ENCODE measurements around the gene ALG14. TPM values are rescaled to one million over a fixed set of nuclear protein-coding genes. Genes with fewer than 3 reads are reported as not detected.

Gene ALG14
- total RNA-seq, 1 donor from 2014 or later, result 2.6 TPM

GRCh38 chr1:95117207-95118066, 44.7 kb upstream of the ALG14 start, which contains the start of gene TLCD4:
TLCD4 (plus strand) TSS chr1:95117355; CDS start chr1:95143902, 26,547 bp downstream.
- peak within 1 kb of the TSS; percentile 92 for H3K27ac ChIP-seq (replicated peaks)
- TF ChIP-seq, protein P1, sequence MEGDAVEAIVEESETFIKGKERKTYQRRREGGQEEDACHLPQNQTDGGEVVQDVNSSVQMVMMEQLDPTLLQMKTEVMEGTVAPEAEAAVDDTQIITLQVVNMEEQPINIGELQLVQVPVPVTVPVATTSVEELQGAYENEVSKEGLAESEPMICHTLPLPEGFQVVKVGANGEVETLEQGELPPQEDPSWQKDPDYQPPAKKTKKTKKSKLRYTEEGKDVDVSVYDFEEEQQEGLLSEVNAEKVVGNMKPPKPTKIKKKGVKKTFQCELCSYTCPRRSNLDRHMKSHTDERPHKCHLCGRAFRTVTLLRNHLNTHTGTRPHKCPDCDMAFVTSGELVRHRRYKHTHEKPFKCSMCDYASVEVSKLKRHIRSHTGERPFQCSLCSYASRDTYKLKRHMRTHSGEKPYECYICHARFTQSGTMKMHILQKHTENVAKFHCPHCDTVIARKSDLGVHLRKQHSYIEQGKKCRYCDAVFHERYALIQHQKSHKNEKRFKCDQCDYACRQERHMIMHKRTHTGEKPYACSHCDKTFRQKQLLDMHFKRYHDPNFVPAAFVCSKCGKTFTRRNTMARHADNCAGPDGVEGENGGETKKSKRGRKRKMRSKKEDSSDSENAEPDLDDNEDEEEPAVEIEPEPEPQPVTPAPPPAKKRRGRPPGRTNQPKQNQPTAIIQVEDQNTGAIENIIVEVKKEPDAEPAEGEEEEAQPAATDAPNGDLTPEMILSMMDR (IDR thresholded peaks at IDR 0.05; ENCODE audit: borderline replicate concordance), result no peak
- intact Hi-C loops (cut with micrococcal nuclease), result loop anchor here (10.0 kb wide), 1 partner anchor 117 kb away; the partner anchor contains the start of gene RWDD3
- H3K4me3 ChIP-seq, result peak within 1 kb of the TSS; percentile 83
- H3K4me1 ChIP-seq, result peaks cover 52% of the 10 kb centered on the region
- DNase-seq, result peak; percentile 73
- no peaks in the 10 kb centered on the region for H3K9me3 ChIP-seq (replicated peaks)
- no peaks in the 10 kb centered on the region for H3K36me3 ChIP-seq
- H3K27me3 ChIP-seq (ENCODE audit: low read depth), result no peaks in the 10 kb centered on the region

- TF ChIP-seq, protein P1 (IDR thresholded peaks at IDR 0.05; ENCODE audit: borderline replicate concordance), result peak; percentile 69
- peak; percentile 52 for DNase-seq
- H3K9me3 ChIP-seq (replicated peaks), result no peaks in the 10 kb centered on the region
- H3K27ac ChIP-seq (replicated peaks), result peak overlapping the region; percentile 92
- H3K27me3 ChIP-seq (ENCODE audit: low read depth), result no peaks in the 10 kb centered on the region
- H3K4me3 ChIP-seq, result peak overlapping the region; percentile 83
- H3K4me1 ChIP-seq, result peaks cover 44% of the 10 kb centered on the region
- intact Hi-C loops (cut with micrococcal nuclease), result loop anchor here (10.0 kb wide), 1 partner anchor 118 kb away; the partner anchor contains the start of gene RWDD3
- no peaks in the 10 kb centered on the region for H3K36me3 ChIP-seq
Measured at GRCh38 chr1:95116580-95117206, 43.9 kb upstream of the ALG14 start.

DNA sequence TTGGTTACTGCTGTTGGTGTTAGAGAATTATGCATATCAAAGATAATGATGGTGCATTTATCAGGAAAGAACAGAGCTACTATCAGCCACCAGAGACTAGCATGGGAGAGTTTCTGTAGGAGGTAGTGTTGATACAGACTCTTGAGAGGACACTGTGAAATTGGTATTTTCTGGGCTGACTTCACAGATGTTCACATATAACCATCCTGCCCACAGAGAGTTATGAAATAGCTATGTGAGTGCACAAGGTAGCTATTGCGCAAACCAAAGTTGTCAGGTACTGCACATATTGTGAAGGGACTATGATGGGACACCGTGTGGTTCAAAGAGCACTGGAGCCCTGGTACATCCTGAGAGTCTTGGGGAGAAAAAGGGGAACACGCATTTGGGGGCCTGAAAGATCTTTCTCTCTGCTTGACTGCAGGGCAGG, 43.0 kb upstream of the ALG14 start:
- Histone ChIP-seq H3K9me3 (replicated peaks) (no peaks in the 10 kb centered on the region), H3K4me3 (no peak overlapping the region), H3K4me1 (peaks cover 41% of the 10 kb centered on the region), H3K27ac (replicated peaks) (no peak overlapping the region), H3K27me3 (ENCODE audit: low read depth) (no peaks in the 10 kb centered on the region), H3K36me3 (no peaks in the 10 kb centered on the region)
- TF ChIP-seq, protein P1 (IDR thresholded peaks at IDR 0.05; ENCODE audit: borderline replicate concordance), result no peak
- no peak for DNase-seq
- intact Hi-C loops (cut with micrococcal nuclease), result loop anchor here (10.0 kb wide), 1 partner anchor 119 kb away; the partner anchor contains the start of gene RWDD3

GRCh38 chr1:95113684-95114083, 40.9 kb upstream of the ALG14 start:
- Histone ChIP-seq H3K27me3 (ENCODE audit: low read depth) (no peaks in the 10 kb centered on the region), H3K4me3 (no peak overlapping the region), H3K9me3 (replicated peaks) (no peaks in the 10 kb centered on the region), H3K4me1 (peaks cover 24% of the 10 kb centered on the region), H3K36me3 (no peaks in the 10 kb centered on the region), H3K27ac (replicated peaks) (no peak overlapping the region)
- intact Hi-C loops (cut with micrococcal nuclease), result loop anchor here (10.0 kb wide), 1 partner anchor 121 kb away; the partner anchor contains the start of gene RWDD3
- TF ChIP-seq, protein P1 (IDR thresholded peaks at IDR 0.05; ENCODE audit: borderline replicate concordance), result no peak
- DNase-seq, result no peak

DNA sequence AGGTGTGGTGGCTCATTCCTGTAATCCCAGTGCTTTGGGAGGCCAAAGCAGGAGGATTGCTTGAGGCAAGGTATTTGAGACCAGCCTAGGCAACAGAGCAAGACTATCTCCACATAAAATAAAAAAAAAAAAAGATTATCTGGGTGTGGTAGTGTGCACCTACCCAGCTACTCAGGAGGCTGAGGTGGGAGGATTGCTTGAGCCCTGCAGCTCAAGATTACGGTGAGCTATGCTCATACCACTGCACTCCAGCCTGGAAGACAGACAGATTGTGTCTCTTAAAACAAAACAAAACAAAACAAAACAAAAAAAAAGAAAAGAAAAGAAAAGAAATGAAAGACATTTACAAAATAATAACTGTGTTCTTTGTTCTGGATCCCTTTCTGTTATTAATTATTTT, 38.3 kb upstream of the ALG14 start:
- H3K9me3 ChIP-seq (replicated peaks), result no peaks in the 10 kb centered on the region
- no peaks in the 10 kb centered on the region for H3K4me1 ChIP-seq
- H3K27me3 ChIP-seq (ENCODE audit: low read depth), result no peaks in the 10 kb centered on the region
- intact Hi-C loops (cut with micrococcal nuclease), result loop anchor here (10.0 kb wide), 1 partner anchor 124 kb away; the partner anchor contains the start of gene RWDD3
- no peak overlapping the region for H3K4me3 ChIP-seq
- no peak for DNase-seq
- H3K36me3 ChIP-seq, result no peaks in the 10 kb centered on the region
- TF ChIP-seq, protein P1 (IDR thresholded peaks at IDR 0.05; ENCODE audit: borderline replicate concordance), result no peak
- no peak overlapping the region for H3K27ac ChIP-seq (replicated peaks)
